Mucosa of descending colon (tissue), 3 donors: ENCODE data around the gene THBS1. TPM values are rescaled to one million over a fixed set of nuclear protein-coding genes. Genes with fewer than 3 reads are reported as not detected.

Experiments used
- ATAC-seq: fragments of 200-7000 bp; cut with Tn5 transposase; one replicate; pipeline ENCODE4 v1.9.1; 2020; ENCODE audit warnings: mild to moderate bottlenecking, moderate library complexity
- DNase-seq, 3 donors: peaks; one replicate each; pipeline ENCODE4 v3.0.0-alpha.2; 2020
- H3K36me3 ChIP-seq: fragments of 200-600 bp; one replicate; pipeline ENCODE4 v1.8.0; 2021; ENCODE audit warnings: low read depth, mild to moderate bottlenecking
- H3K4me1 ChIP-seq: fragments of 200-600 bp; one replicate; pipeline ENCODE4 v1.8.0; 2021; ENCODE audit warnings: low read depth, mild to moderate bottlenecking
- H3K4me3 ChIP-seq: fragments of 200-600 bp; one replicate; pipeline ENCODE4 v1.8.0; 2021; ENCODE audit warnings: mild to moderate bottlenecking
- H3K9me3 ChIP-seq: fragments of 200-600 bp; one replicate; pipeline ENCODE4 v1.8.0; 2021; ENCODE audit warnings: mild to moderate bottlenecking
- intact Hi-C, 2 donors: fragments of 100-400 bp; cut with DNase I in 1 of 2; cut with micrococcal nuclease in 1 of 2; formaldehyde crosslinking; loops; one replicate each; pipeline versions ENCODE4 v1.11.0 to v1.11.1; 2022; cut with DNase I, micrococcal nuclease
- total RNA-seq, 3 donors: library from RNA; stranded (reverse); fragmentation: NEBNext Ultra II Directional in 2 of 3; extraction: Animal tissue kit (Norgen Biotek cat#: 25700) in 2 of 3; gene quantifications; one replicate each; pipeline versions ENCODE4 v1.2.1 to v1.2.4, GENCODE V29; 2021 to 2023
- TF ChIP-seq, protein P1 (sequence below): fragments of 200-600 bp; IDR thresholded peaks from one replicate; pipeline ENCODE4 v1.8.0; 2022; ENCODE audit warnings: antibody characterized with exemption, mild to moderate bottlenecking
- donor health status: DM: no; HTN: no; CAD: no; lungs with moderate emphysema.
- donor health status: DM: no; HTN: no; CAD: no.
- donor health status: DM: no; HTN: yes; CAD: no.

The THBS1 gene
- total RNA-seq, 3 donors from 2014 or later = 209 to 356 (median 288) TPM

DNA sequence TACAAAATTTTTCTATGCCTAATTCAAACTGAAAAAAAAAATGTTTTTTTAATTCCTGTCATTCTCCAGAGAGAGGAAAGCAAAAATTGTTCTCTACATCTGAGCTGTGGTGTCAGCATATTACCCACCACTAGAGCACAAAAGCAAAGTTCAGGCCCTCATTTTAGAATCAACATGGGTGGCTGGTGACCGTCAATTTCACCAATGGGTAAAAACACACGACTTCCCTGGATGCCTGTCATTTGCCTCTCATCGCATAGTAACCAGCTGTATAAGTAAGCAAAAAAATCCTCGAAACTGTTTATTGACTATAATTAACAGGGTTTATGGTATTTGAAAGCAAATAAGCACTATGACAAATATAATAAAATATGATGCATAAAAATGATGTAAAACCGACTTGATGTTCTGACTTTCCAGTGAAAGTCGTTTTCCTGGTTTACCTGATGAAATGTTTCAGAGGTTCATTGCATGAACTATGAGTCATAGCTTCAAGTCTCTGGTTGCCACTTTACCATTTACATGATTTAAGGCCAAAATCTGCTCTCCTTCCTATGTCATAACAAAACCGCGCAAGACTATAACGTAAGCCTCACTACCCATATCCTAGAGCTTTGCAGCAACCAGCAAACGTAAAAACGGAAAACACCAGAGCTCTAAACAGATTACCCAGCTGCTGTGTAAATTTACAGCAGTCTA lies 60.5 kb downstream of the THBS1 start:
- Histone ChIP-seq H3K36me3 (no peaks in the 10 kb centered on the region), H3K4me1 (peaks cover 42% of the 10 kb centered on the region), H3K9me3 (no peaks in the 10 kb centered on the region), H3K4me3 (no peak overlapping the region)
- TF ChIP-seq, protein P1, sequence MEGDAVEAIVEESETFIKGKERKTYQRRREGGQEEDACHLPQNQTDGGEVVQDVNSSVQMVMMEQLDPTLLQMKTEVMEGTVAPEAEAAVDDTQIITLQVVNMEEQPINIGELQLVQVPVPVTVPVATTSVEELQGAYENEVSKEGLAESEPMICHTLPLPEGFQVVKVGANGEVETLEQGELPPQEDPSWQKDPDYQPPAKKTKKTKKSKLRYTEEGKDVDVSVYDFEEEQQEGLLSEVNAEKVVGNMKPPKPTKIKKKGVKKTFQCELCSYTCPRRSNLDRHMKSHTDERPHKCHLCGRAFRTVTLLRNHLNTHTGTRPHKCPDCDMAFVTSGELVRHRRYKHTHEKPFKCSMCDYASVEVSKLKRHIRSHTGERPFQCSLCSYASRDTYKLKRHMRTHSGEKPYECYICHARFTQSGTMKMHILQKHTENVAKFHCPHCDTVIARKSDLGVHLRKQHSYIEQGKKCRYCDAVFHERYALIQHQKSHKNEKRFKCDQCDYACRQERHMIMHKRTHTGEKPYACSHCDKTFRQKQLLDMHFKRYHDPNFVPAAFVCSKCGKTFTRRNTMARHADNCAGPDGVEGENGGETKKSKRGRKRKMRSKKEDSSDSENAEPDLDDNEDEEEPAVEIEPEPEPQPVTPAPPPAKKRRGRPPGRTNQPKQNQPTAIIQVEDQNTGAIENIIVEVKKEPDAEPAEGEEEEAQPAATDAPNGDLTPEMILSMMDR = peak; percentile 9
- DNase-seq (peak in 1 of 3 donors; percentile 86), ATAC-seq (peak; percentile 88)
- intact Hi-C loops = no loop called here

GRCh38 chr15:39642011-39642640 lies 61.2 kb downstream of the THBS1 start:
- Histone ChIP-seq H3K4me1 (peaks cover 42% of the 10 kb centered on the region), H3K9me3 (no peaks in the 10 kb centered on the region), H3K36me3 (no peaks in the 10 kb centered on the region), H3K4me3 (no peak overlapping the region)
- intact Hi-C loops = no loop called here
- ATAC-seq = no peak
- TF ChIP-seq, protein P1 = no peak
- DNase-seq = no peak

GRCh38 chr15:39643727-39644126 lies 62.8 kb downstream of the THBS1 start:
- TF ChIP-seq, protein P1 = no peak
- DNase-seq = no peak

GRCh38 chr15:39644136-39644535 lies 63.3 kb downstream of the THBS1 start:
- no peak overlapping the region for H3K4me3 ChIP-seq
- intact Hi-C loops = no loop called here
- no peaks in the 10 kb centered on the region for H3K36me3 ChIP-seq
- H3K4me1 ChIP-seq = peaks cover 39% of the 10 kb centered on the region
- ATAC-seq (no peak), DNase-seq (no peak)
- H3K9me3 ChIP-seq = no peaks in the 10 kb centered on the region
- TF ChIP-seq, protein P1 = no peak

More at GRCh38 chr15:39643727-39644126, 62.8 kb downstream of the THBS1 start:
- H3K36me3 ChIP-seq = no peaks in the 10 kb centered on the region
- intact Hi-C loops = no loop called here
- no peak overlapping the region for H3K4me3 ChIP-seq
- peak; percentile 22 for ATAC-seq
- peaks cover 42% of the 10 kb centered on the region for H3K4me1 ChIP-seq
- no peaks in the 10 kb centered on the region for H3K9me3 ChIP-seq

DNA sequence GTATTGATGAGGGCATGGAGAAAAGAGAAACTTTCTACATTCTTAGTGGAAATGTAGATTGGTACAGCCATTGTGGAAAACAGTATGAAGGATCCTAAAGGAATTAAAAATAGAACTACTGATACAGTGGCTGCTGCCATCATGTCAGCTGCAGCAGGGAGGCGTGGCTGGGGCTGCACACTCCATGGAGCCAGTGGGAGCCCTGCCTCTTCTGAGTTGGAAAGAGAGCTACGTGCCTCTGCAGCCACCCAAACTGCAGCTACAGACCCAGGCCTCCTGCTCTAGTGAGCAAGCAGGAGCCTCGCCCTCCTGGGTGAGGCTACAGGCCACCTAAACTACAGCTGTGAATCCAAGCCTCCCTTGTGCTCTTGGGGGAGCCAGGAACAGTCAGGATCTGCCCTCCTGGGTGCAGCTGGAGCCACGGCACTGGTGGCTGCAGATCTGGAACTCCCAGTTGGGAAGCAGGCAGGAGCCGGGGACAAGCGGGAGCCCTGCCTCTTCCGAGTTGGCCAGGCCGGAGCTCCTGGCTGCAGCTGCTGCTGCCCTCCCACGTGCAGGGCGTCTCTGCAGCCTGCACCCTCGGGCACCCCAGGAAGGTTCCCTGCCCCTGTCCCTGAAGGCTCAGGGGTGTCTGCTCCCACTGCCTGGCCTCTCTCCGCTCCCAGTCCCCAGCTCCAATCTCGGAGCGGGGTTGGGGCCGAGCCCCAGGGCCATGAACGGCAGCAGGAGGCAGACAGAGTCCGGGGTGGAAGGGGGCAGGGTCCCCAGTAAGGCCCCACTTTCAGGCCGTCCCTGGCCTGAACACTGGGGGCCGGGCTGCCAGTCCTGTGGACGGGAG lies 64.5 kb downstream of the THBS1 start:
- intact Hi-C loops = no loop called here
- TF ChIP-seq, protein P1 = no peak
- Histone ChIP-seq H3K4me3 (no peak overlapping the region), H3K36me3 (no peaks in the 10 kb centered on the region), H3K4me1 (peaks cover 29% of the 10 kb centered on the region), H3K9me3 (no peaks in the 10 kb centered on the region)
- DNase-seq (no peak), ATAC-seq (no peak)
